Measurements from ENCODE around the gene FOXRED2.

DNA sequence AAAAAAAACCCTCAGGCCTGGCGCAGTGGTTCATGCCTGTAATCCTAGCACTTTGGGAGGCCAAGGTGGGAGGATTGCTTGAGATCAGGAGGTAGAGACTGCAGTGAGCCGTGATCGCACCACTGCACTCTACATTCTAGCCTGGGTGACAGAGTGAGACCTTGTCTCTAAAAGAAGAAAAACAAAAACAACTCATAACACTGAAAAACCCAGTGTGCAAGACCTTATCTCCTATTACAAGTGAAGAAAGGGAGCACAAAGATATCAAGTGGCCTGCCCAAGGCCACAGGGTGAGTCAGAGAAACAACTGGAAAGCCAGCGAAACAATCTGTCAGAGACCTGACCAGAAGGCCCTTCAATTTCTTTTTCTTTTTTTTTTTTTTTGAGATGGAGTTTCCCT, 27.9 kb downstream of the FOXRED2 start:
- TF ChIP-seq CTCF (IDR thresholded peaks at IDR 0.05), result no peak
- no peak for TF ChIP-seq POLR2AphosphoS5 (IDR thresholded peaks at IDR 0.05; ENCODE audit: low read depth, low read length)
- no peak for TF ChIP-seq TCF7L2 (IDR thresholded peaks at IDR 0.05; ENCODE audit: low read depth, low read length)

All from Panc1 (cell line).